ENCODE data around the gene L1CAM.

The L1CAM gene

GRCh38 chrX:153862369-153863250 is 23.4 kb downstream of the L1CAM start:
- no peak for DNase-seq (ENCODE audit: extremely low read depth, low read depth)
- no peak for TF ChIP-seq CTCF (IDR thresholded peaks at IDR 0.05; ENCODE audit: low read depth, low read length)

- DNase-seq (ENCODE audit: extremely low read depth, low read depth): no peak
- no peak for TF ChIP-seq CTCF (IDR thresholded peaks at IDR 0.05; ENCODE audit: low read depth, low read length)
These were observed 24.2 kb downstream of the L1CAM start for GRCh38 chrX:153861733-153862310.

- DNase-seq (ENCODE audit: extremely low read depth, low read depth): no peak
- TF ChIP-seq CTCF (IDR thresholded peaks at IDR 0.05; ENCODE audit: low read depth, low read length): no peak
These were observed 24.8 kb downstream of the L1CAM start for GRCh38 chrX:153861151-153861550.

- no peak for TF ChIP-seq CTCF (IDR thresholded peaks at IDR 0.05; ENCODE audit: low read depth, low read length)
- no peak for DNase-seq (ENCODE audit: extremely low read depth, low read depth)
These were observed 28.5 kb downstream of the L1CAM start for GRCh38 chrX:153857348-153857903.

- no peak for DNase-seq (ENCODE audit: extremely low read depth, low read depth)
These were observed 31.3 kb downstream of the L1CAM start for GRCh38 chrX:153854702-153855101.

GRCh38 chrX:153853902-153854267 is 32.1 kb downstream of the L1CAM start:
- no peak for DNase-seq (ENCODE audit: extremely low read depth, low read depth)
- TF ChIP-seq CTCF (IDR thresholded peaks at IDR 0.05; ENCODE audit: low read depth, low read length): no peak

More at GRCh38 chrX:153854702-153855101, 31.3 kb downstream of the L1CAM start:
- no peak for TF ChIP-seq CTCF (IDR thresholded peaks at IDR 0.05; ENCODE audit: low read depth, low read length)

Data from AG09319 (cell line).